ENCODE measurements around the gene CYCS. TPM values are rescaled to one million over a fixed set of nuclear protein-coding genes. Genes with fewer than 3 reads are reported as not detected.
"Not testable (repeated sequence)": the region's sequence is repeated elsewhere in the genome, so short reads cannot be mapped to it uniquely, and the experiment has no call there.

Gene CYCS
- total RNA-seq, 1 donor from 2014 or later = 143 TPM

DNA sequence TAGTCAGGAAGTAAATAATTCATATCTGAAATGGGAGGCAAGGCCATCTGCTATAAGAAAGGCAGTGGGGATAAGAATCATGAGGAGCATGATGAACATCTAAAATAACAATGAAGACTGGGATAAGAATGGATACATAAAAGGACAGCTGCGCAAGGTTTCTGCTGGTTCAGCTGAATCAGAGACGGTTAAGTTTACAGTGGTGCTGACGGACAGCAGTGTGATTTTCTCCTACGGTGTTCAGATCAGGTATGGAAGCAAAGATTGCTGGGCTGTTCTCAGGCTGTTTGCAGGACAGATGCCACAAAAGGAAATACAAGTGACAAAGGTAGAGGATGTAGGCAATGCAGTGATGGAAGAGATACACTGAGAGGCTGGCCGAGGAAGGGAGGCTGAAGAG is 8.4 kb downstream of the CYCS start:
- H3K27me3 Mint-ChIP-seq (ENCODE audit: low read depth, unreplicated experiment) = no peaks in the 10 kb centered on the region
- Histone ChIP-seq H4K20me1 (ENCODE audit: insufficient read depth, low read length) (peaks cover 18% of the 10 kb centered on the region), H3K4me3 (ENCODE audit: insufficient read depth, low read depth, low read length) (no peak overlapping the region), H3K4me2 (ENCODE audit: low read length) (no peak overlapping the region), H3K27ac (ENCODE audit: low read depth, low read length) (no peak overlapping the region), H2AFZ (ENCODE audit: low read depth, low read length) (no peak overlapping the region), H3K9me3 (ENCODE audit: insufficient read depth, low read depth, low read length) (no peaks in the 10 kb centered on the region), H3K79me2 (ENCODE audit: insufficient read depth, low read length) (peaks cover 10% of the 10 kb centered on the region), H3K4me1 (ENCODE audit: insufficient read depth, low read length) (no peaks in the 10 kb centered on the region), H3K9ac (ENCODE audit: low read length) (no peak overlapping the region), H3K27me3 (ENCODE audit: insufficient read depth, low read length) (no peaks in the 10 kb centered on the region), H3K36me3 (ENCODE audit: insufficient read depth, low read length) (peaks cover 15% of the 10 kb centered on the region)
- no peak for TF ChIP-seq EZH2 (IDR thresholded peaks at IDR 0.05; ENCODE audit: insufficient read depth, low read length)
- TF ChIP-seq, protein P1, sequence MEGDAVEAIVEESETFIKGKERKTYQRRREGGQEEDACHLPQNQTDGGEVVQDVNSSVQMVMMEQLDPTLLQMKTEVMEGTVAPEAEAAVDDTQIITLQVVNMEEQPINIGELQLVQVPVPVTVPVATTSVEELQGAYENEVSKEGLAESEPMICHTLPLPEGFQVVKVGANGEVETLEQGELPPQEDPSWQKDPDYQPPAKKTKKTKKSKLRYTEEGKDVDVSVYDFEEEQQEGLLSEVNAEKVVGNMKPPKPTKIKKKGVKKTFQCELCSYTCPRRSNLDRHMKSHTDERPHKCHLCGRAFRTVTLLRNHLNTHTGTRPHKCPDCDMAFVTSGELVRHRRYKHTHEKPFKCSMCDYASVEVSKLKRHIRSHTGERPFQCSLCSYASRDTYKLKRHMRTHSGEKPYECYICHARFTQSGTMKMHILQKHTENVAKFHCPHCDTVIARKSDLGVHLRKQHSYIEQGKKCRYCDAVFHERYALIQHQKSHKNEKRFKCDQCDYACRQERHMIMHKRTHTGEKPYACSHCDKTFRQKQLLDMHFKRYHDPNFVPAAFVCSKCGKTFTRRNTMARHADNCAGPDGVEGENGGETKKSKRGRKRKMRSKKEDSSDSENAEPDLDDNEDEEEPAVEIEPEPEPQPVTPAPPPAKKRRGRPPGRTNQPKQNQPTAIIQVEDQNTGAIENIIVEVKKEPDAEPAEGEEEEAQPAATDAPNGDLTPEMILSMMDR (IDR thresholded peaks at IDR 0.05; ENCODE audit: insufficient read depth, low read depth, low read length) = no peak
- H3K4me1 Mint-ChIP-seq (ENCODE audit: low read depth, unreplicated experiment) = no peaks in the 10 kb centered on the region
- H3K27ac Mint-ChIP-seq (ENCODE audit: unreplicated experiment) = peak overlapping the region; percentile 60
- no peaks in the 10 kb centered on the region for H3K9me3 Mint-ChIP-seq (ENCODE audit: unreplicated experiment)
- DNase-seq (ENCODE audit: low read depth) = no peak
- FAIRE-seq = no peak
- no peak overlapping the region for H3K4me3 Mint-ChIP-seq (ENCODE audit: unreplicated experiment)
- peaks cover 4% of the 10 kb centered on the region for H3K36me3 Mint-ChIP-seq (ENCODE audit: low read depth, unreplicated experiment)

DNA sequence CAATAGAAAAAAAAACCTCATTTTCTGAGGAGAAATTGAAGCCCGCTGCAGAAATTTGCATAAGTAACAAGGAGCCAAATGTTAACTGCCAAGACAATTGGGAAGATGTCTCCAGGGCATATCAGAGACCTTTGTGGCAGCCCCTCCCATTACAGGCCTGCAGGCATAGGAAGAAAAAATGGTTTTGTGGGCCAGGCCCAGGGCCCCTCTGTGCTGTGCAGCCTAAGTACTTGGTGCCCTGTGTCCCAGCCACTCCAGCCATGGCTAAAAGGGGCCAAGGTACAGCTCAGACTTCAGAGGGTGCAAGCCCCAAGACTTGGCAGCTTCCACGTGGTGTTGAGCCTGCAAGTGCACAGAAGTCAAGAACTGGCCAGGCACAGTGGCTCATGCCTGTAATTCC is 14.5 kb downstream of the CYCS start:
- not testable (repeated sequence) for FAIRE-seq; H3K27me3 Mint-ChIP-seq (ENCODE audit: low read depth, unreplicated experiment); H3K27ac ChIP-seq (ENCODE audit: low read depth, low read length)

DNA sequence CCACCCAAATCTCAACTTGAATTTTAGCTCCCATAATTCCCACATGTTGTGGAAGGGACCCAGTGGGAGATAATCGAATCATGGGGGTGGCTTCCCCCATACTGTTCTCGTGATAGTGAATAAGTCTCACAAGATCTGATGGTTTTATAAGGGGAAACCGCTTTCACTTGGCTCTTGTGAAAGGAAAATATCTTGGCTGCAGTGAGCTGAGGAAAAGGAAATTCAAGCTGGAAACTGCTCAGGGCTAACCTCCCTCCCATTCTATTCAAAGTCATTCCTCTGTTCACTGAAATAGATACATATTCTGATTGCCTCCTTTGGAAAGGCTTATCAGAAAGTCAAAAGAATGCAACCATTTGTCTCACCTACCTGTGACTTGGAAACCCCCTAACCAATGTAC is 15.8 kb downstream of the CYCS start:
- no peaks in the 10 kb centered on the region for H3K27me3 ChIP-seq (ENCODE audit: insufficient read depth, low read length)
- no peaks in the 10 kb centered on the region for H3K4me1 ChIP-seq (ENCODE audit: insufficient read depth, low read length)
- Mint-ChIP-seq H3K27ac (ENCODE audit: unreplicated experiment) (no peak overlapping the region), H3K9me3 (ENCODE audit: unreplicated experiment) (peaks cover 3% of the 10 kb centered on the region), H3K36me3 (ENCODE audit: low read depth, unreplicated experiment) (no peaks in the 10 kb centered on the region), H3K4me3 (ENCODE audit: unreplicated experiment) (no peak overlapping the region), H3K4me1 (ENCODE audit: low read depth, unreplicated experiment) (no peaks in the 10 kb centered on the region), H3K27me3 (ENCODE audit: low read depth, unreplicated experiment) (no peaks in the 10 kb centered on the region)
- H3K36me3 ChIP-seq (ENCODE audit: insufficient read depth, low read length) = no peaks in the 10 kb centered on the region
- no peak overlapping the region for H2AFZ ChIP-seq (ENCODE audit: low read depth, low read length)
- H3K9ac ChIP-seq (ENCODE audit: low read length) = no peak overlapping the region
- no peak overlapping the region for H3K4me3 ChIP-seq (ENCODE audit: insufficient read depth, low read depth, low read length)
- H3K9me3 ChIP-seq (ENCODE audit: insufficient read depth, low read depth, low read length) = no peaks in the 10 kb centered on the region
- H3K27ac ChIP-seq (ENCODE audit: low read depth, low read length) = no peak overlapping the region
- TF ChIP-seq, protein P1 (IDR thresholded peaks at IDR 0.05; ENCODE audit: insufficient read depth, low read depth, low read length) = no peak
- TF ChIP-seq EZH2 (IDR thresholded peaks at IDR 0.05; ENCODE audit: insufficient read depth, low read length) = no peak
- H4K20me1 ChIP-seq (ENCODE audit: insufficient read depth, low read length) = no peaks in the 10 kb centered on the region
- FAIRE-seq = no peak
- no peak overlapping the region for H3K4me2 ChIP-seq (ENCODE audit: low read length)
- no peaks in the 10 kb centered on the region for H3K79me2 ChIP-seq (ENCODE audit: insufficient read depth, low read length)
- DNase-seq (ENCODE audit: low read depth) = no peak

More for the DNA sequence above, 14.5 kb downstream of the CYCS start:
- H3K9ac ChIP-seq (ENCODE audit: low read length); H3K4me1 ChIP-seq (ENCODE audit: insufficient read depth, low read length); H3K36me3 ChIP-seq (ENCODE audit: insufficient read depth, low read length); H3K4me1 Mint-ChIP-seq (ENCODE audit: low read depth, unreplicated experiment); H2AFZ ChIP-seq (ENCODE audit: low read depth, low read length); H3K36me3 Mint-ChIP-seq (ENCODE audit: low read depth, unreplicated experiment); DNase-seq (ENCODE audit: low read depth); H3K27me3 ChIP-seq (ENCODE audit: insufficient read depth, low read length); H3K4me3 ChIP-seq (ENCODE audit: insufficient read depth, low read depth, low read length); H3K4me2 ChIP-seq (ENCODE audit: low read length); H4K20me1 ChIP-seq (ENCODE audit: insufficient read depth, low read length); H3K9me3 Mint-ChIP-seq (ENCODE audit: unreplicated experiment); H3K27ac Mint-ChIP-seq (ENCODE audit: unreplicated experiment); H3K79me2 ChIP-seq (ENCODE audit: insufficient read depth, low read length); H3K9me3 ChIP-seq (ENCODE audit: insufficient read depth, low read depth, low read length); H3K4me3 Mint-ChIP-seq (ENCODE audit: unreplicated experiment): not testable (repeated sequence)
